WI38 (cell line): ENCODE data around the gene CADPS2.

Experiments used
- H3K4me3 ChIP-seq: 2 replicates; pipeline ENCODE4 v1.5.1; 2011; ENCODE audit warnings: low read depth, mild to moderate bottlenecking, control low read depth, low read length
- CTCF ChIP-seq: IDR thresholded peaks from 2 replicates; pipeline ENCODE4 v1.5.1; 2012; ENCODE audit warnings: low read depth, mild to moderate bottlenecking, control low read depth, low read length

CADPS2 gene

DNA sequence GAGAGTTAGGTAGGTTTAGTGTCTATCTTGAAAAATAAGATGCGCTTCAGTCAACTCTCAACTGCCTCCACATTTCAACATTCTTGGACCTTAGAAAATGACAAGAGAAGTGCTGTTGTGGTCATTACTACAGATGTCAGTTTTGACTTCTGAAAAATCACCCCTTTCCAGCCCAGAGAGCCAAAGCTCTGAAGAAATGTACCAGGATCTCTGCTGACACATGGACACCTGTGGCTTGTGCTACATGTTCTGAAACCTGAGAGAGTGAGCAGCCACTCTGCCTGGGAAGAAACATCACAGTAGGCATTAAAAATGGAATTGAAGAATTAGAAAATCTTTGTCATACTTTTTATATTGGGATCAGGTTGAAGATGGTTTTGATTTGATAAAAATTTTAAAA, 545.8 kb downstream of the CADPS2 start:
- H3K4me3 ChIP-seq: no peak overlapping the region

DNA sequence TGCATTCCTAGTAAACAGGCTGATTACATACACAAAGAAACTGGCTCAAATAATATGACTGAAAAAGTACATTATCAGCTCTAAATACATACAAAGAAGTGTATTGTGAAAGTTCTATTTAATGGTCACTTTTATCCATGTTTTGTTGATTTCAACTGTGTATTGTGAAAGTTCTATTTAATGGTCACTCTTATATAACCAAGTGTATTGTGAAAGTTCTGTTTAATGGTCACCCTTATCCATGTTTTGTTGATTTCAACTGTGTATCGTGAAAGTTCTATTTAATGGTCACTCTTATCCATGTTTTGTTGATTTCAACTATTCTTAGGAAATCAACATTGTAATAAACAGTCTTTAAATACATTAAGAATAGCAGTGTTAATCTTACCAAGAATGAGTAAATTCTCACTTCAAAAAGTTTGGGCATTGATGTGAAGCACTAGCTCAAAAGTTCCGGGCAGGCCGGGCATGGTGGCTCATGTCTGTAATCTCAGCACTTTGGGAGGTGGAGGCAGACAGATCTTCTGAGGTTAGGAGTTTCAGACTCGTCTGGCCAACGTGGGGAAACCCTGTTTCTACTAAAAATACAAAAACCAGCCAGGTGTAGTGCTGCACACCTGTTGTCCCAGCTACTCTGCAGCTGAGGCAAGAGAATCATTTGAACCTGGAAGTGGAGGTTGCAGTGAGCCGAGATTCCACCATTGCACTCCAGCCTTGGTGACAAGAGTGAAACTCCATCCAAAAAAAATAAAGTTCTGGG, 546.9 kb downstream of the CADPS2 start:
- no peak overlapping the region for H3K4me3 ChIP-seq
- TF ChIP-seq CTCF: no peak

More for the DNA sequence above, 545.8 kb downstream of the CADPS2 start:
- TF ChIP-seq CTCF: no peak

DNA sequence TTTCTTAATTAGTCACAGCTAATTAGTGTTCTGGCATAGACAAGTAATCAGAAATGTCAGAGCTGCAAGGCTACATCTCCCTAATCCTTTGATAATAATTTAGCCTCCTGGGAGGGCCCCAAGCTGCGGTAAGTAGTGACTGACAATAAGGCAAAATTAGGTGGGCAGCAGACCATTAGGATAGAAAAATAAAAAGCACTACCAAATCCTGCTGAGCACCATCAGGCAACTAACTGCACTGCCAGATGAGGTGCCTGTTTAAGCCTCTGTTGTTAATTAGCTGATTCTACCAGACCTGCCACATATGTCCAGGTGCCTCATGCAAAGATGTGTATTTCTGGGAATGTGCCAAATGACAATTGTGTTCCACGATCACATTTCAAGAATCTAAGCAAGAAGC, 549.2 kb downstream of the CADPS2 start:
- no peak overlapping the region for H3K4me3 ChIP-seq
- TF ChIP-seq CTCF: no peak

GRCh38 chr7:122329145-122329802, 557.0 kb downstream of the CADPS2 start:
- no peak overlapping the region for H3K4me3 ChIP-seq
- TF ChIP-seq CTCF: no peak

- no peak overlapping the region for H3K4me3 ChIP-seq
- TF ChIP-seq CTCF: no peak
Measured at GRCh38 chr7:122327969-122328368, 558.3 kb downstream of the CADPS2 start.

DNA sequence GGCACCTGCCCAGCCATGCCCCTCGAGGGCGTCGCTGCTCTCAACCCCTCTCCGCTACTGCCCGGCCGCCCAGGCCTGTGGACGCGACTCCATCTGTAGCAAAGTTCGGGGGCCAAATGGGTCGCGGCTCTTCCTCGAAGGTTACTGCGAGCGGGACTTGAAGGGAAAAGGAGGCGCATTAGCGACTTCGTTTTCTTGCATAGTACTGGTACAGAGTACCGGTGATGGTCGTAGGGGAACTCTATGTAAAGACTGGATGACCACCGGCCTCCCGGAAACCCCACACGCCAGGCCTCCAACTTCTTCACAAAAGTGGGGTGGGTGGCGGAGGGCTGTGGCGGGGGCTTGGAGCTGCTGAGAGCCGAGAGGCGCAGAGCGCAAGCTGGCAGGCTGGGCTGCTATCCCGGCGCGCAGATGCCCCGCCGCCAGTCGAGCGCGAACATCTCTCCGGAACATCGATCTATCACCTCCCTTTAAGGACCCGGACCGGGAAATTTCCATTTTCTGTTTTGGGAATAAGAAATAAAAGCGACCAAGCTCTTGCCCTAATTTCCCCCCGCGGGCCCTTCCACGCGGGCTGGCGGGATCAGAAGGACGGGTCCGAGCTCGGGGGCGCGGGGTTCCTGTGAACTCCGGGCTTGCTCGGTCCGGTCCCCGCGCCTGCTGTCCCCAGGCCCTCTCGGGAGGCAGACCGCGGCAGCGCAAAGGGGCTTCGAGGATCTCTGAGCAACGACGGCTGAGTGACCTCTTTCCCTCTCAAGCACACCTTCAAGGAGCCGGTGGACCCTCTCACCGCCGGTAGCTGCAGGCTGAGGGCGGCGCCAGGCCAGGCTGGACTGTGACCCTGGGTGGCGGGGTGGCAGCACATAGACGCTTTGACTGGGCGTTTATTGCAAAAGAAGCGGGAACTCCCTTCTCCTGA, 569.5 kb downstream of the CADPS2 start:
- TF ChIP-seq CTCF: no peak
- H3K4me3 ChIP-seq: no peak overlapping the region
